GM12801 (cell line): Measurements from ENCODE around the gene MCF2L.

Source experiments
- CTCF ChIP-seq: IDR thresholded peaks from one replicate; pipeline ENCODE4 v1.5.1; 2011; ENCODE audit warnings: control low read depth; ENCODE audit not compliant: insufficient read length; ENCODE audit errors: extremely low read depth

Gene MCF2L

GRCh38 chr13:112999414-113000177 lies 30.6 kb downstream of the MCF2L start:
- TF ChIP-seq CTCF, result no peak

- no peak for TF ChIP-seq CTCF
Measured at GRCh38 chr13:113000575-113000974, 31.6 kb downstream of the MCF2L start.

DNA sequence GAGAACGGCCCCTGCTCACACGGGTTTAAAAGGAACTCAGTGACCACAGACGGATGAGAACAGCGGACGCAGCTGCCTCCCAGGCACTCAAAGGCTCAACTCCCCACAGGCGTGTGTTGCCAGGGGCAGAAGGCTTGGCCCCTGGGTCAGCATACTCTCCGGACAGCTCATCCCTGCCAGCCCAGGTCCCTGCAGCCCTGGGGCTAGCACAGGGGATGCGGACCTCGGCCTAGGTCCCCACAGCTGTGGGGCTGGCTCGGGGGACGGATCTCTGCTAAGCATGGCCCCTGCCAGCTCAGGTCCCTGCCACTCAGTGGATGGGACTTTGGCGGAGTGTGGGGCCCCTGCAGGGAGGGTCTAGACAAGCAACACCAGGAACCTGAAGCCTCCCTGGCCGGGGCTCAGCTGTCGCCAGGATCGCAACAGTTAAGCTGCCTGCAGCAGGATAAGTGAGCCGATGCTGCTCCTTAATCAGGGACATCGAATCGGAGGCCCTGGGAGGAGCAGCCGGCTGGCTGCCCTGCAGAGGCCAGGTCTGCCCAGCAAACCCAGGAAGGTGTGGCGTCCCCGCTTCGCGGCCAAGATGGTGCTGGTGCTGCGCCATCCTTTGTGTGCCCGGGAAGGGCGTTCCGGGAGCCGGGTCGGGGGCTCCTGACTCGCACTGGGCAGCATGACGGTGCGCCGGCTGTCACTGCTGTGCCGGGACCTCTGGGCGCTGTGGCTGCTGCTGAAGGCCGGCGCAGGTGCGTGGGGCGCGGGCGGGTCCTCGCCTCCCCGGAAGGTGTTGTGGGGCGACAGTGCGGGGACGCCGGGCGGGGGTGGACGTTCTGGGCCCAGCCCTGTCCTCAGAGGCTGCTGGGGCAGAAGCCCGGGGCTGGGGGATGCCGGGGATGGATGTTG lies 32.5 kb downstream of the MCF2L start:
- TF ChIP-seq CTCF, result no peak

DNA sequence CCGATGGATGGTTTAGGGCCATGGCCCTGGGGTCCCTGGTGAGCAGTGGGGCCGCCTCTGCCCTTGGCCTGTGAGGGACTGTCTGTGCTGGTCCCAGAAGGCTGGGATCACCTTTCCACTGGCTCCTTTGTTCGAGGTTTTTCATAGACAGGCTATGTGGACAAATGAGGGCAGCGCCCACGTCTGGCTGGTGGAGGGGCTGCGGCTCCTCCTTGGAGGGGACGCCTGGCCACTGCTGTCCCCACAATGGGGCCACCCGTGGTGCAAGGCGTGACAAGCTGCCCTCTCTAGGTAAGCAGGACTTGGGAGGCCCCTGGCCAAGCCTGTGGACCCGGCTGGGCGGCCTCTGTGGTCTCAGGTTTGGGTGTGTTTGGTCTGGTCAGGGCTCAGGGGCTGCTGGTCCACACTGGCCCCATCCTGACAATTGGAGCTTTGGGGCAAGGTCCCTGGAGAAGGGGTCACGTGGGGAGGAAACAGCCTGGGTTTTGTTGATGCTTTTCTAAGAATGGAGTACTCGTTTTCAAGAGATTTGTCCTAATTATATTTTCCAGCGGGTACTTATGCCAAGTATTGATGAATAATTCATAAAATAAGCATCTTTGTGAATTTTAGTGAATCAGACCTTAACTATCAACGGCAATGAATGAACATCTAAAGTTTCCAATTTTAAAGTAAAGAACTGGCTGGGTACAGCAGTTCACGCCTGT lies 33.3 kb downstream of the MCF2L start:
- no peak for TF ChIP-seq CTCF

GRCh38 chr13:113002913-113003290 lies 33.9 kb downstream of the MCF2L start:
- TF ChIP-seq CTCF, result no peak

DNA sequence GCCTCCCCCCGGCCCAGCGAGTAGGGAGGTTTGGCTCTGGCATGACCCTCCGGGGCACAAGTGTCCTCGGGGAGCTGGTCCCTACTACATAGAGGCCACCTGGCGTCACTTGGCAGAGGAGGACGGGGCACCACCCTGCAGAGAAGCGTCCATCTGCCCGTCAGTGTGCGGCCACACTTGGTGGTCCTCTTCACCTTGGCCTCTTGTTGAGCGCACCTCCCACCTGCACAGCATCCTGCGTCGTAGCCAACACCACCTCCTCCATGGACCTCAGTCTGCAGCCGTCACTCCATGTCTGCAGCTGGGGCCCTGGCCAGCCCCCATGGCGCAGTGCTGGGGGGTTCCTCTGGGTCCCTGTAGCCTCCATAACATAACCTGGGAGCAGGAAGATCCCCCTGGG lies 35.1 kb downstream of the MCF2L start:
- TF ChIP-seq CTCF, result no peak
